SK-N-SH (cell line): ENCODE data around the gene PLET1.

Experiments used
- CTCF ChIP-seq: fragments of 200-600 bp; sonication (generic); IDR thresholded peaks from 2 replicates; pipeline ENCODE4 v1.6.1; 2017; ENCODE audit warnings: antibody characterized with exemption, mild to moderate bottlenecking, moderate library complexity
- ELF1 ChIP-seq: IDR thresholded peaks from 2 replicates; pipeline ENCODE4 v1.4.0; 2012
- EZH2phosphoT487 ChIP-seq: fragments of 200-600 bp; sonication (generic); IDR thresholded peaks from 2 replicates; pipeline ENCODE4 v1.6.1; 2017; ENCODE audit warnings: low read depth, mixed run types, mild to moderate bottlenecking, antibody characterized with exemption, moderate library complexity, borderline replicate concordance
- NFIC ChIP-seq: IDR thresholded peaks from 2 replicates; pipeline ENCODE4 v1.4.0; 2012; ENCODE audit warnings: borderline replicate concordance
- NRF1 ChIP-seq: IDR thresholded peaks from 2 replicates; pipeline ENCODE4 v1.6.1; 2012; ENCODE audit warnings: low read depth, mild to moderate bottlenecking, low read length
- POLR2AphosphoS5 ChIP-seq: IDR thresholded peaks from 2 replicates; pipeline ENCODE4 v1.6.1; 2012; ENCODE audit warnings: low read depth, low read length
- RFX5 ChIP-seq: IDR thresholded peaks from 2 replicates; pipeline ENCODE4 v1.6.1; 2012; ENCODE audit warnings: mild to moderate bottlenecking, improper control_type of control experiment, low read length
- YY1 ChIP-seq: IDR thresholded peaks from 2 replicates; pipeline ENCODE4 v1.4.0; 2012; ENCODE audit warnings: low read depth, mild to moderate bottlenecking

GRCh38 chr11:112268406-112268805 is 7.7 kb upstream of the PLET1 start:
- TF ChIP-seq CTCF (no peak), NFIC (no peak), POLR2AphosphoS5 (no peak), NRF1 (no peak), YY1 (no peak), ELF1 (no peak), RFX5 (no peak), EZH2phosphoT487 (no peak)
